Right renal cortex interstitium (tissue), 3 donors: ENCODE measurements around the gene NES. TPM values are rescaled to one million over a fixed set of nuclear protein-coding genes. Genes with fewer than 3 reads are reported as not detected.
"Not testable (repeated sequence)": the region's sequence is repeated elsewhere in the genome, so short reads cannot be mapped to it uniquely, and the experiment has no call there.

Source experiments
- DNase-seq, 3 donors: peaks; one replicate each; pipeline ENCODE4 v3.0.0-alpha.2; 2013; ENCODE audit warnings: low read depth in 3 of 3, low spot score in 2 of 3
- polyA plus RNA-seq, 3 donors: library from polyadenylated mRNA; unstranded; fragments of 120-200 nt; gene quantifications; one replicate each; pipeline ENCODE4 v1.2.1, GENCODE V29; 2013; ENCODE audit not compliant: insufficient read length in 3 of 3

The NES gene
- polyA plus RNA-seq, 3 donors = 164 to 179 (median 169) TPM

GRCh38 chr1:156648951-156649350, 28.3 kb downstream of the NES start:
- no peak for DNase-seq

GRCh38 chr1:156648496-156648895, 28.7 kb downstream of the NES start:
- DNase-seq = no peak

GRCh38 chr1:156647351-156647750, 29.9 kb downstream of the NES start:
- DNase-seq = no peak

GRCh38 chr1:156646738-156647211, 30.4 kb downstream of the NES start:
- no peak for DNase-seq

GRCh38 chr1:156645666-156646065, 31.5 kb downstream of the NES start:
- no peak for DNase-seq

GRCh38 chr1:156645056-156645455, 32.2 kb downstream of the NES start:
- DNase-seq = no peak

GRCh38 chr1:156644640-156645039, 32.6 kb downstream of the NES start:
- no peak for DNase-seq

- no peak for DNase-seq
Measured at GRCh38 chr1:156644146-156644545, 33.1 kb downstream of the NES start.

GRCh38 chr1:156643778-156644092, 33.5 kb downstream of the NES start:
- no peak for DNase-seq

- no peak for DNase-seq
Measured at GRCh38 chr1:156643049-156643777, 34.0 kb downstream of the NES start.

- no peak for DNase-seq
Measured at GRCh38 chr1:156642265-156643048, 34.8 kb downstream of the NES start.

GRCh38 chr1:156641761-156642264, 35.4 kb downstream of the NES start, which contains the start of gene BCAN:
Gene BCAN, plus strand, starts transcription at chr1:156642117. Its CDS starts 3,938 bp downstream, at chr1:156646055.
- no peak for DNase-seq

GRCh38 chr1:156640842-156641706, 36.1 kb downstream of the NES start:
- DNase-seq = no peak

GRCh38 chr1:156639601-156640101, 37.6 kb downstream of the NES start:
- no peak for DNase-seq

GRCh38 chr1:156638189-156638985, 38.8 kb downstream of the NES start:
- no peak for DNase-seq

- no peak for DNase-seq
Measured at GRCh38 chr1:156632355-156632754, 44.9 kb downstream of the NES start.

GRCh38 chr1:156631152-156631551, 46.1 kb downstream of the NES start:
- not testable (repeated sequence) for DNase-seq

GRCh38 chr1:156629823-156630449, 47.3 kb downstream of the NES start:
- DNase-seq = no peak

- no peak for DNase-seq
Measured at GRCh38 chr1:156627313-156627880, 49.8 kb downstream of the NES start.
